GM12865 (cell line): ENCODE data around the gene PPIL4.
A peak's percentile ranks its signal among the peaks of the same experiment; 100 is the strongest.

ENCODE experiments used
- DNase-seq: peaks from one replicate; pipeline ENCODE4 v3.0.0; 2010; ENCODE audit warnings: low read depth
- H3K4me3 ChIP-seq: 2 replicates; pipeline ENCODE4 v1.5.1; 2011; ENCODE audit warnings: mild to moderate bottlenecking, low read depth, low read length, control low read depth
- TF ChIP-seq, protein P1 (sequence below): IDR thresholded peaks from 2 replicates; pipeline ENCODE4 v1.5.1; 2011; ENCODE audit warnings: low read length, control low read depth, low read depth, inconsistent platforms; ENCODE audit not compliant: insufficient read depth; ENCODE audit errors: missing control alignments

PPIL4 gene

DNA sequence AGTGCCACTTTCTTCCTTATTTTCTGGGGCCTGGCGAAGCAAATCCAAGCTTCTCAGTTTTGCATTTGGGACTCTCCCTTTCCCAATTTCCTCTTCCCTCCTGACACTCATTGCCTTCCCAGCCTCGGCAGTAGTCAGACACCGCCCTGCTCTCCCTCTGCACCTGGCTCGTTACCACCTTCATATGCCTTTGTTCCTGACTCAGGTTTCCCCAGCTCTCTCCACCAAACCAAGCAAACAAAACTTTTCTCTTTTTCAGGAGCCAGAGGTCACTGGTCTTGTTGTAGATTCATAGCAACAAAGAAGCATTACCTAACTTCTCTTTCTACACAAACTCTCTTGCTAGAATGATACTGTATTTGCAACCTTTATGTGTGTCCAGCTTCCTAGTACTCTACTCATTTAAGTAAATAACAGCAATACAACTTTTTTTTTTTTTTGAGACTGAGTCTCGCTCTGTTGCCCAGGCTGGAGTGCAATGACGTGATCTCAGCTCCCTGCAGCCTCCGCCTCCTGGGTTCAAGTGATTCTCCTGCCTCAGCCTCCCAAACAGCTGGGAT lies 52.0 kb downstream of the PPIL4 start:
- TF ChIP-seq, protein P1, sequence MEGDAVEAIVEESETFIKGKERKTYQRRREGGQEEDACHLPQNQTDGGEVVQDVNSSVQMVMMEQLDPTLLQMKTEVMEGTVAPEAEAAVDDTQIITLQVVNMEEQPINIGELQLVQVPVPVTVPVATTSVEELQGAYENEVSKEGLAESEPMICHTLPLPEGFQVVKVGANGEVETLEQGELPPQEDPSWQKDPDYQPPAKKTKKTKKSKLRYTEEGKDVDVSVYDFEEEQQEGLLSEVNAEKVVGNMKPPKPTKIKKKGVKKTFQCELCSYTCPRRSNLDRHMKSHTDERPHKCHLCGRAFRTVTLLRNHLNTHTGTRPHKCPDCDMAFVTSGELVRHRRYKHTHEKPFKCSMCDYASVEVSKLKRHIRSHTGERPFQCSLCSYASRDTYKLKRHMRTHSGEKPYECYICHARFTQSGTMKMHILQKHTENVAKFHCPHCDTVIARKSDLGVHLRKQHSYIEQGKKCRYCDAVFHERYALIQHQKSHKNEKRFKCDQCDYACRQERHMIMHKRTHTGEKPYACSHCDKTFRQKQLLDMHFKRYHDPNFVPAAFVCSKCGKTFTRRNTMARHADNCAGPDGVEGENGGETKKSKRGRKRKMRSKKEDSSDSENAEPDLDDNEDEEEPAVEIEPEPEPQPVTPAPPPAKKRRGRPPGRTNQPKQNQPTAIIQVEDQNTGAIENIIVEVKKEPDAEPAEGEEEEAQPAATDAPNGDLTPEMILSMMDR = no peak
- no peak overlapping the region for H3K4me3 ChIP-seq
- no peak for DNase-seq

GRCh38 chr6:149492798-149493343 lies 53.0 kb downstream of the PPIL4 start:
- DNase-seq = no peak
- TF ChIP-seq, protein P1 = no peak
- H3K4me3 ChIP-seq = no peak overlapping the region

DNA sequence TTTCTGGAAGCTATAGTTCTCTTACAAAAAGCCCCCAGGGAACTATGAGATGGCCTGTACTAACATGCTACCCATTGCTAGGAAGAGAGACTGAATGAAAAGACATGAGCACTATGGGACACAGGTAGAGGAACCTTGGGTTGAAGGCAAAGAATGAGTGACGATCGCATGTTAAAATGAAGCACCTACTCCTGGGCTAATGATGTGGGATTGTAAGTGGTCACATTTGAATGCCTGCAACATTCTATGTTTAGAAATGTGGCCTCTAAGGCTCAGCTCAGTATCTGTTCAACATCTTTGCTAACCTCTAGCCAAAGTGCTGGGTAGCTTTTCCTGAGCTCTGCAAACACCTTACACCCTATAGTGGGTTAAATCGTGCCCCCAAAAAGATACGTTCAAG lies 55.9 kb downstream of the PPIL4 start:
- no peak for DNase-seq
- TF ChIP-seq, protein P1 = no peak
- H3K4me3 ChIP-seq = no peak overlapping the region

DNA sequence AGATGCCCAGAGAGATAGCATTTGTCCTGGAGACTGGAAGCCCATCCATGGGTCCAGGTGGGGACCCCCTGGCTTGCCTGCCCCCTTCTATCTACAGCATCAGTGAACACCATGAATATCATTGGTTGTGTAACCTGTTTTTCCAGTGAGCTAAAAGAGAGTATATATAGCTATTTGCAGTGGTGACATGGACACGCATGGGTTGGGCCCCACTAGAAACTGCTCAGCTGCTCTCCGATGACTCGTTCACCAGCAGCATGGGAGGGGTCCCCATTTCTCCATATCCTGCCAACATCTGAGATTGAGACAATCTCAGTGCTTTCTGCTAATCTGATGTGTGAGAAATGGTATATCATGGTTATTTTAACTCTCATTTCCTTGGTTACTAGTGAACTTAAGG lies 57.0 kb downstream of the PPIL4 start:
- no peak overlapping the region for H3K4me3 ChIP-seq
- DNase-seq = no peak
- TF ChIP-seq, protein P1 = no peak

DNA sequence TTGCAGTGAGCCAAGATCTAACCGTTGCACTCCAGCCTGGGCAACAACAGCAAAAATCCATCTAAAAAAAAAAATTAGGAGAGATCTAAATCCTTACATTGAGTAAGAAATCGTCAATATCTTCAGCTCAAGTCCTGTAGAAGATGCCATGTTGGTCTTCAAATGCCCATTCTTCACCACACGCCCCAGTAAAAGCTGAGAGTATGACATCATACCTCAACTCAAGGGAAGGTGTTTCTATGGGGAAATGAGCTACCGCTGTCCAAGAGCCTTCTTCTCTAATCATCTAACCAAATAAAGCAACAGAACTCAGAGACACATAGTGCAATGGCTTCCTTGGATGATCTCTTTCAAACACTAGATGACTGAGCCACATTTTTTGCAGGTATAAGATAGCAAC lies 58.5 kb downstream of the PPIL4 start:
- no peak overlapping the region for H3K4me3 ChIP-seq
- TF ChIP-seq, protein P1 = no peak
- DNase-seq = no peak

DNA sequence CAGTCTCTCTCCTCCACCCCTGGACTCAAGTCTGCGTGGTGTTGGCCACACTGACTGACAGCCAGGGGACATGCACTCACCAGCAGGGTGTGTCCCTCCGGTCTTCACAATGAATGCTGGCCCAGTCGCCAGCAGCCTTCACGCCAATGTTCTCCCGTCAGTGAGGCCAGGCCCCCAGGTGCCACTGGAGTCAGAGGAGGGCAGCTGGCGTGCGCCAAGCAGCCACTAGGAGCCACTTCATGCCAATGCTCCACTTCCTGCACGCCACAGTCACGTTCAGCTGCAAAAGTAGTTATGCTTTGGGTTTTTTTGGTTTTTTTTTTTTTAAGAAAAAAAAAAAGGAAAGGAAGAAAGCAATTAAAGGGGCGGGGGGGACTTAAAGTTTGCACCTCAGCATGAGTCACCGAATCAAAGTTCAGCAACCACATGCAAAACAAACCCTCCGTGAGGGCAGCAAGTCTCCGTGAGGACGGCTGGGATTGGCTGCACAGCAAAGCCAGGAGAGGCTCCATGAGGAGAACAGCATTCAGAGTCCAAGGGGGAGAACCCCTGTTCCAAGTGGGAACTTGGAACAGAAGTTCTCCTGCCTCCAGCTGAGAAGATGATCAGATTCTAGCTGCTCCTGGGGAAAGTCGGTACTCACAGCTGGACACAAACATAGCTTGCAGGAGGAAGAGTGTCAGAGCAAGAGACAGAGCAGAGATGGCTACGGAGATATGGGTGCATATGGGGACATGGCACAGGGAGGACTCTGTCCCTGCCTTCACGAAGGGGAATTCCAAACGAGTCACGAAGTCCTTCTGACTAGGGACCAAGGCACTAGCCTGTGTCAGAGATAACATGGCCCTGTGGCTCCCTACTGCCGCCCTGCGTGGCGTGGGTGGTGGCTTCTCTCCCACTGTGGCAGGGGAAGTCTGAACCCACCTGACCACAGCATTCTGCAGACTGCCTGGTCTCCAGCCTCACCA lies 60.8 kb downstream of the PPIL4 start, which contains the start of gene ZC3H12D:
Gene ZC3H12D, minus strand, starts transcription at position 282 of the 968 bp plus-strand sequence. CDS start 10,471 bp downstream, outside the sequence.
- peak; percentile 88 for DNase-seq
- peak within 1 kb of the TSS; percentile 65 for H3K4me3 ChIP-seq
- TF ChIP-seq, protein P1 = peak; percentile 57
